GM12878 (cell line): ENCODE measurements around the gene BUB3. TPM values are rescaled to one million over a fixed set of nuclear protein-coding genes. Genes with fewer than 3 reads are reported as not detected.
A peak's percentile ranks its signal among the peaks of the same experiment; 100 is the strongest.

ENCODE experiments used
- ATAC-seq: fragments of 200-7000 bp; cut with Tn5 transposase; 3 replicates; pipeline ENCODE4 v1.9.1; 2020; ENCODE audit warnings: mild to moderate bottlenecking, moderate library complexity
- BruUV-seq: library from RNA; stranded (reverse); fragments of 400-500 nt; replicated peaks from 2 replicates; lab custom pipeline; 2021; lab: Mats Ljungman, UMichigan
- CTCF ChIA-PET: fragments of 300-600 bp; sonication (Branson Sonifier 250); formaldehyde crosslinking; extraction: SDS; loops from one replicate; lab custom pipeline; 2021; ENCODE audit warnings: inconsistent platforms; lab: Yijun Ruan, JAX
- POLR2A ChIA-PET: fragments of 350-600 bp; formaldehyde crosslinking; extraction: SDS; loops from one replicate; lab custom pipeline; 2021; ENCODE audit warnings: inconsistent platforms; lab: Charles Lee
- RAD21 ChIA-PET: fragments of 300-600 bp; sonication (Branson Sonifier 250); formaldehyde crosslinking; loops from one replicate; lab custom pipeline; 2023; ENCODE audit warnings: antibody characterized with exemption; ENCODE audit not compliant: unreplicated experiment; lab: Charles Lee
- SMC1A ChIA-PET: fragments of 300-600 bp; sonication (Branson Sonifier 250); formaldehyde crosslinking; loops from one replicate; lab custom pipeline; 2023; ENCODE audit not compliant: unreplicated experiment, uncharacterized antibody; lab: Charles Lee
- DNase-seq: peaks from one replicate; pipeline ENCODE4 v3.0.0-alpha.2; 2011; ENCODE audit warnings: low read depth, low spot score
- FAIRE-seq: peaks from 3 replicates; lab custom pipeline; 2011; peaks lifted over from hg19 to GRCh38; lab: Jason Lieb, UNC
- H2AFZ ChIP-seq: 2 replicates; pipeline ENCODE4 v1.6.0; 2011; ENCODE audit warnings: low read depth, low read length, control low read depth; ENCODE audit not compliant: control insufficient read depth
- H3K27ac ChIP-seq: 2 replicates; pipeline ENCODE4 v1.5.1; 2011; ENCODE audit warnings: control low read depth; ENCODE audit not compliant: control insufficient read depth, insufficient read depth
- H3K27me3 ChIP-seq, 2 experiments: replicated peaks in 1 of 2; 2 replicates each; pipeline versions ENCODE4 v1.6.0 to v1.6.1; 2011; ENCODE audit warnings: low read length in 1 of 2; ENCODE audit not compliant: control insufficient read depth in 2 of 2, insufficient read depth in 2 of 2
- H3K36me3 ChIP-seq, 2 experiments: 2 replicates each; pipeline ENCODE4 v1.5.1; 2011; ENCODE audit warnings: low read length in 1 of 2; ENCODE audit not compliant: control insufficient read depth in 2 of 2, insufficient read depth in 2 of 2
- H3K4me1 ChIP-seq: 2 replicates; pipeline ENCODE4 v1.6.1; 2011; ENCODE audit warnings: mild to moderate bottlenecking, low read length, moderate library complexity, mixed read lengths; ENCODE audit not compliant: control insufficient read depth, insufficient read depth
- H3K4me2 ChIP-seq: 2 replicates; pipeline ENCODE4 v1.6.0; 2011; ENCODE audit warnings: control low read depth; ENCODE audit not compliant: control insufficient read depth, insufficient read depth
- H3K4me3 ChIP-seq: fragments of 200-600 bp; sonication (generic); 2 replicates; pipeline ENCODE4 v1.5.1; 2016
- H3K79me2 ChIP-seq: 2 replicates; pipeline ENCODE4 v1.6.0; 2011; ENCODE audit warnings: low read length; ENCODE audit not compliant: control insufficient read depth, insufficient read depth
- H3K9ac ChIP-seq: 2 replicates; pipeline ENCODE4 v1.8.0; 2011; ENCODE audit warnings: low read length, control low read depth, mixed read lengths; ENCODE audit not compliant: control insufficient read depth, insufficient read depth
- H3K9me3 ChIP-seq: replicated peaks from 3 replicates; pipeline ENCODE4 v1.5.1; 2011; ENCODE audit warnings: mild to moderate bottlenecking, low read length; ENCODE audit not compliant: control insufficient read depth, insufficient read depth
- H4K20me1 ChIP-seq: 2 replicates; pipeline ENCODE4 v1.6.0; 2011; ENCODE audit not compliant: control insufficient read depth, insufficient read depth
- BMI1 ChIP-seq: fragments of 450-650 bp; IDR thresholded peaks from 2 replicates; pipeline ENCODE4 v1.6.1; 2016; ENCODE audit warnings: mild to moderate bottlenecking, moderate library complexity, borderline replicate concordance
- ESRRA ChIP-seq: IDR thresholded peaks from 2 replicates; pipeline ENCODE4 v1.6.1; 2012; ENCODE audit warnings: mild to moderate bottlenecking, low read length, improper control_type of control experiment
- ETV6 ChIP-seq, 2 experiments: fragments of 450-650 bp in 1 of 2; IDR thresholded peaks in 1 of 2; conservative IDR thresholded peaks in 1 of 2; 2 replicates each; pipeline ENCODE4 v1.6.1; 2014; ENCODE audit warnings: antibody characterized with exemption in 1 of 2, borderline replicate concordance in 1 of 2, low read depth in 1 of 2, mild to moderate bottlenecking in 1 of 2, moderate library complexity in 1 of 2
- FOXK2 ChIP-seq: fragments of 450-650 bp; IDR thresholded peaks from 2 replicates; pipeline ENCODE4 v1.6.1; 2017; ENCODE audit warnings: mild to moderate bottlenecking, moderate library complexity
- GABPA ChIP-seq: IDR thresholded peaks from 2 replicates; pipeline ENCODE4 v1.6.1; 2014; ENCODE audit warnings: antibody characterized with exemption, low read depth, mild to moderate bottlenecking, inconsistent platforms
- GATAD2B ChIP-seq: fragments of 450-650 bp; conservative IDR thresholded peaks from 2 replicates; pipeline ENCODE4 v1.6.1; 2017; ENCODE audit warnings: low read depth, mild to moderate bottlenecking, moderate library complexity
- HDAC6 ChIP-seq: fragments of 200-600 bp; sonication (generic); IDR thresholded peaks from one replicate; pipeline ENCODE4 v1.8.0; 2017; ENCODE audit warnings: antibody characterized with exemption; ENCODE audit not compliant: unreplicated experiment
- KDM1A ChIP-seq: fragments of 200-600 bp; sonication (generic); IDR thresholded peaks from 2 replicates; pipeline ENCODE4 v1.6.1; 2016; ENCODE audit warnings: borderline replicate concordance
- LARP7 ChIP-seq: fragments of 450-650 bp; IDR thresholded peaks from 2 replicates; pipeline ENCODE4 v1.6.1; 2017; ENCODE audit warnings: mild to moderate bottlenecking
- NBN ChIP-seq: fragments of 450-650 bp; IDR thresholded peaks from 2 replicates; pipeline ENCODE4 v1.6.1; 2016
- RCOR1 ChIP-seq: conservative IDR thresholded peaks from 2 replicates; pipeline ENCODE4 v1.6.1; 2012; ENCODE audit warnings: low read depth, low read length, improper control_type of control experiment
- SP1 ChIP-seq: IDR thresholded peaks from one replicate; pipeline ENCODE4 v1.6.1; 2011; ENCODE audit warnings: low read depth, low read length
- SREBF2 ChIP-seq: IDR thresholded peaks from 2 replicates; pipeline ENCODE4 v1.6.1; 2012; ENCODE audit warnings: mild to moderate bottlenecking, low read length
- YBX1 ChIP-seq: fragments of 450-650 bp; IDR thresholded peaks from 2 replicates; pipeline ENCODE4 v1.6.1; 2016; ENCODE audit warnings: antibody characterized with exemption
- ZNF622 ChIP-seq: fragments of 450-650 bp; IDR thresholded peaks from 2 replicates; pipeline ENCODE4 v1.6.1; 2017; ENCODE audit warnings: mild to moderate bottlenecking, inconsistent platforms
- WGBS: methylation state at CpG from one replicate; pipeline ENCODE4 v1.1.6; 2016; ENCODE audit warnings: low lambda C conversion rate; ENCODE audit not compliant: insufficient replicate concordance, insufficient coverage; ENCODE audit errors: missing lambda C conversion rate; 5-methylcytosine and 5-hydroxymethylcytosine counted together
- in situ Hi-C: fragments of 300-500 bp; cut with MboI; formaldehyde crosslinking; loops from 9 replicates; pipeline ENCODE4 v1.14.3; 2018; ENCODE audit warnings: mixed read lengths
- intact Hi-C: fragments of 100-400 bp; cut with micrococcal nuclease; formaldehyde crosslinking; loops from one replicate; pipeline ENCODE4 v1.14.2; 2022; ENCODE audit not compliant: unreplicated experiment
- polyA plus RNA-seq, 11 experiments: library from polyadenylated mRNA; depleted of rRNA in 4 of 11; unstranded in 6 of 11; stranded (reverse) in 5 of 11; fragments of >200 nt; fragmentation: Nextera tagmentation in 4 of 11; fragmentation: Illumina TruSeq in 1 of 11; extraction: Ambion mirVana in 4 of 11; extraction: Trizol in 1 of 11; gene quantifications; 1 replicate in 1 of 11; 2 replicates in 10 of 11; pipeline versions ENCODE4 v1.2.1 to v1.2.3, GENCODE V29; 2011 to 2016; ENCODE audit warnings: inconsistent platforms in 2 of 11, missing spikeins in 2 of 11, low read depth in 1 of 11
- total RNA-seq, 4 experiments: library from RNA; depleted of rRNA in 3 of 4; stranded (reverse); fragments of >200 nt in 3 of 4; fragmentation: Illumina TruSeq in 1 of 4; extraction: Trizol in 1 of 4; gene quantifications; 2 replicates each; pipeline versions ENCODE4 v1.2.1 to v1.2.3, GENCODE V29; 2013 to 2021
- TF ChIP-seq, protein P1 (sequence below): IDR thresholded peaks from 2 replicates; pipeline ENCODE4 v1.6.1; 2011; ENCODE audit warnings: mild to moderate bottlenecking, low read depth, low read length, moderate library complexity; ENCODE audit not compliant: insufficient replicate concordance

The BUB3 gene
- total and polyA plus RNA-seq, 10 of the 15 experiments (the other 5 are each of a cell fraction or from before 2014, with no cell fraction given) = 260 to 1,126 (median 441) TPM

DNA sequence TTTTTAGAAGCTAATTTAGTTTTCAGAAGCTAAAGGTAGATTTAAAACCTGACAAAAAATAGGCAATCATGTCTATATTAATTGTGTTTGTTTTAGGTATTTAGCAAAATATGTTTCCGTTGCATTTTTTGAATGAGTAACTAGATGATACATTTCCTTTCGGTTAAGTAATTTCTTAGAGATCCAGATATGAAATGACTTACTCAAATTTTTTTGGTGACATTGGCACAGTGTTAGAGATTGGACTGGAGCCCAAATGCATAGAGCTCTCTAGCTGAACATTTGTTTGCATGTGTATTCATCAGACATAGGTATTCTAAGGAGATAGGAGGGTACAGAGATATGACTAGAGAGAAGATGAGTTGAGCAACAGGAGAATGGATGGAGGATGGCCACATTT lies 1.9 kb downstream of the BUB3 start (continued):
- TF ChIP-seq NBN (no peak), BMI1 (no peak), FOXK2 (no peak)

DNA sequence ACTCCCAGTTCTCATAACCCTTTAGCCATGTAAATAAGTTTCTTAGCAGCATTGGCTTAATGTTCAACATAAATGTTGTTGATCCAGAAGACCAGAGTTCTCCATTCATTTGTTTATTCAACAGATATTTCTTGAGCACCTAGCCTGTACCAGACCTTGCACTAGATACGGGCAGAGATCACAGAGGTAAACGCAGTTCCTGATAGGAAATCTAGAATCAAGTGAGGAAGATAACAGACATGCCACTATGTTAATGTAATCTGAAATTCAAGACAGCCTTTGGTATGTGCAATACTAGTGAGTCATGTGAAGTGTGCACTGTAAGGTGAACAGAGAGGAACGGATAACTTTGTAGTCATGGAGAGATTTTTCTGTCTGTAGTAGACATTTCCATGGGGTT lies 3.0 kb downstream of the BUB3 start:
- DNase-seq (no peak), ATAC-seq (no peak), FAIRE-seq (no peak)
- H3K9me3 ChIP-seq = no peaks in the 10 kb centered on the region
- no peaks in the 10 kb centered on the region for H3K27me3 ChIP-seq
- peaks cover 1 to 29% of the 10 kb centered on the region in 2 experiments for H3K36me3 ChIP-seq
- peaks cover 79% of the 10 kb centered on the region for H3K79me2 ChIP-seq
- no peak for TF ChIP-seq GABPA
- no peak for TF ChIP-seq SREBF2
- TF ChIP-seq RCOR1 = no peak
- TF ChIP-seq ETV6 (conservative IDR thresholded peaks at IDR 0.05 in 1 of 2, IDR thresholded peaks at IDR 0.05 in 1 of 2; ENCODE audit: borderline replicate concordance in 1 of 2, low read depth in 1 of 2) = no peak
- TF ChIP-seq LARP7 = no peak
- TF ChIP-seq YBX1 = no peak
- no peak for TF ChIP-seq HDAC6
- no peak for TF ChIP-seq ESRRA
- TF ChIP-seq, protein P1, sequence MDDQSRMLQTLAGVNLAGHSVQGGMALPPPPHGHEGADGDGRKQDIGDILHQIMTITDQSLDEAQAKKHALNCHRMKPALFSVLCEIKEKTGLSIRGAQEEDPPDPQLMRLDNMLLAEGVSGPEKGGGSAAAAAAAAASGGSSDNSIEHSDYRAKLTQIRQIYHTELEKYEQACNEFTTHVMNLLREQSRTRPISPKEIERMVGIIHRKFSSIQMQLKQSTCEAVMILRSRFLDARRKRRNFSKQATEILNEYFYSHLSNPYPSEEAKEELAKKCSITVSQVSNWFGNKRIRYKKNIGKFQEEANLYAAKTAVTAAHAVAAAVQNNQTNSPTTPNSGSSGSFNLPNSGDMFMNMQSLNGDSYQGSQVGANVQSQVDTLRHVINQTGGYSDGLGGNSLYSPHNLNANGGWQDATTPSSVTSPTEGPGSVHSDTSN = no peak
- no peak for TF ChIP-seq GATAD2B
- TF ChIP-seq KDM1A = no peak
- no peak for TF ChIP-seq ZNF622
- TF ChIP-seq SP1 = no peak
- BruUV-seq = TSS peak; percentile 29
- H4K20me1 ChIP-seq = no peaks in the 10 kb centered on the region; the same call in none of the 2 replicates
- POLR2A ChIA-PET = interaction anchor here (0.7 to 1.1 kb wide), 2 partner anchors 241 to 785 kb away, joined by 3 read pairs; no protein-coding TSS in a partner anchor
- CTCF ChIA-PET = interaction anchor here (1.5 kb wide), 1 partner anchor 224 kb away, joined by 6 read pairs; no protein-coding TSS in a partner anchor
- H3K9ac ChIP-seq = no peak overlapping the region
- SMC1A ChIA-PET = interaction anchor here (0.7 to 1.9 kb wide), 4 partner anchors 8 to 397 kb away, joined by 4 to 9 read pairs (median 6); no protein-coding TSS in a partner anchor
- peak overlapping the region; percentile 30 for H3K4me2 ChIP-seq
- H3K4me3 ChIP-seq = peak overlapping the region; percentile 93
- RAD21 ChIA-PET = no interaction called here
- intact Hi-C loops (no loop called here), in situ Hi-C loops (no loop called here)
- no peak overlapping the region for H2AFZ ChIP-seq
- WGBS = 84% methylated on average over 3 of the region's 3 CpGs
- no peak overlapping the region for H3K27ac ChIP-seq
- H3K4me1 ChIP-seq = peaks cover 9% of the 10 kb centered on the region; the same call in 1 of the 2 replicates
